Measurements from ENCODE around the gene SNAP47.

SNAP47 gene

GRCh38 chr1:227740401-227740960, 5.2 kb downstream of the SNAP47 start:
- TF ChIP-seq CTCF (IDR thresholded peaks at IDR 0.05; ENCODE audit: low read depth, low read length), result no peak
- H3K4me3 ChIP-seq (ENCODE audit: low read depth, low read length), result no peak overlapping the region

- H3K4me3 ChIP-seq (ENCODE audit: low read depth, low read length), result no peak overlapping the region
- no peak for TF ChIP-seq CTCF (IDR thresholded peaks at IDR 0.05; ENCODE audit: low read depth, low read length)
Measured at GRCh38 chr1:227741166-227741870, 6.1 kb downstream of the SNAP47 start.

GRCh38 chr1:227742738-227743715, 7.8 kb downstream of the SNAP47 start:
- no peak for TF ChIP-seq CTCF (IDR thresholded peaks at IDR 0.05; ENCODE audit: low read depth, low read length)
- no peak overlapping the region for H3K4me3 ChIP-seq (ENCODE audit: low read depth, low read length)

GRCh38 chr1:227744668-227745067, 9.4 kb downstream of the SNAP47 start:
- TF ChIP-seq CTCF (IDR thresholded peaks at IDR 0.05; ENCODE audit: low read depth, low read length), result no peak
- H3K4me3 ChIP-seq (ENCODE audit: low read depth, low read length), result no peak overlapping the region

GRCh38 chr1:227745568-227746265, 10.5 kb downstream of the SNAP47 start:
- H3K4me3 ChIP-seq (ENCODE audit: low read depth, low read length), result no peak overlapping the region
- no peak for TF ChIP-seq CTCF (IDR thresholded peaks at IDR 0.05; ENCODE audit: low read depth, low read length)

GRCh38 chr1:227746676-227747075, 11.4 kb downstream of the SNAP47 start:
- H3K4me3 ChIP-seq (ENCODE audit: low read depth, low read length), result no peak overlapping the region
- TF ChIP-seq CTCF (IDR thresholded peaks at IDR 0.05; ENCODE audit: low read depth, low read length), result no peak
